ENCODE data around the gene TTC39C. TPM values are rescaled to one million over a fixed set of nuclear protein-coding genes. Genes with fewer than 3 reads are reported as not detected.
"Not testable (repeated sequence)": the region's sequence is repeated elsewhere in the genome, so short reads cannot be mapped to it uniquely, and the experiment has no call there.

Gene TTC39C
- total and polyA plus RNA-seq, 5 experiments from 2014 or later: 36.5 to 83.3 (median 60.6) TPM

DNA sequence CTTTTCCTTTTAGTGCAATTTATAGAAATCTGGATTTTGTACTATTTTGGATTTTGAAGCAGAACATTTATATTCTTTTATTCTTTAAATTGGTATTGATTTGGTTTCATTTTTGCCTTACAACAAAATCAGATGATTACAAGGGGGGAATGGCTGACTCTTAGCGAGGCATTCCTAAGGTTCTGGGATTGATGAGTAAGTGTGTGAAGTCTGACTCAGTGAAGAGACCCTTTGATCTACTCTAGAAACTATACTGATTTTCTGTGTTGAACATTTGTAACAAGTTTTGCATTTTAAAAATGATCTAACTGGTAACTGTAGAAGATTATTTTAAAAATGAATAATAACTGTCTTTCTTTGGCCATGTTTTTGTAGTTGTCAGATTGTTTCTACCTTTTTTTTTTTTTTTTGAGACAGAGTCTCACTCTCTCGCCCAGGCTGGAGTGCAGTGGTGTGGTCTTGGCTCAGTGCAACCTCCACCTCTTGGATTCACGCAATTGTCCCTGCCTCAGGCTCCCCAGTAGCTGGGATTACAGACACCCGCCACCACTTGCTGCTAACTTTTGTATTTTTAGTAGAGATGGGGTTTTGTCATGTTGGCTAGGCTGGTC lies 48.7 kb downstream of the TTC39C start:
- POLR2A ChIA-PET: interaction anchor here (2.2 kb wide), 1 partner anchor 9 kb away, joined by 5 read pairs; no protein-coding TSS in a partner anchor
- H3K27ac Mint-ChIP-seq: peak overlapping the region in 2 of 10 donors; percentile 18 to 32

GRCh38 chr18:24064391-24065100 lies 50.0 kb downstream of the TTC39C start:
- Mint-ChIP-seq H3K4me1 (peaks cover 27 to 70% (median 63%) of the 10 kb centered on the region in 4 donors), H3K9me3 (no peaks in the 10 kb centered on the region), H3K36me3 (peaks cover 4 to 46% (median 16%) of the 10 kb centered on the region in 3 donors), H3K27ac (peak overlapping the region in 4 of 10 donors; percentile 3 to 62 (median 38)), H3K4me3 (peak overlapping the region in 1 of 10 donors; percentile 4), H3K27me3 (no peaks in the 10 kb centered on the region)
- DNase-seq (no peak), ATAC-seq (no peak)
- POLR2A ChIA-PET: interaction anchor here (0.9 kb wide), 1 partner anchor 72 kb away, joined by 3 read pairs; no protein-coding TSS in a partner anchor

More for the DNA sequence above, 48.7 kb downstream of the TTC39C start:
- H3K4me1 Mint-ChIP-seq: peaks cover 28 to 64% (median 59%) of the 10 kb centered on the region in 4 donors
- H3K9me3 Mint-ChIP-seq: no peaks in the 10 kb centered on the region
- no peaks in the 10 kb centered on the region for H3K27me3 Mint-ChIP-seq
- DNase-seq (no peak), ATAC-seq (no peak)
- H3K36me3 Mint-ChIP-seq: peaks cover 4 to 39% (median 16%) of the 10 kb centered on the region in 3 donors
- peak overlapping the region in 1 of 10 donors; percentile 6 for H3K4me3 Mint-ChIP-seq

GRCh38 chr18:24065906-24066305 lies 51.4 kb downstream of the TTC39C start:
- no peaks in the 10 kb centered on the region for H3K9me3 Mint-ChIP-seq
- POLR2A ChIA-PET: no interaction called here
- no peak for DNase-seq
- no peaks in the 10 kb centered on the region for H3K27me3 Mint-ChIP-seq
- peaks cover 25 to 62% (median 62%) of the 10 kb centered on the region in 4 donors for H3K4me1 Mint-ChIP-seq
- no peak overlapping the region for H3K4me3 Mint-ChIP-seq
- peaks cover 4 to 54% (median 20%) of the 10 kb centered on the region in 3 donors for H3K36me3 Mint-ChIP-seq
- ATAC-seq: no peak
- H3K27ac Mint-ChIP-seq: peak overlapping the region in 2 of 10 donors; percentile 14 to 20

- no peak overlapping the region for H3K4me3 Mint-ChIP-seq
Observed at GRCh38 chr18:24068945-24069693, 54.6 kb downstream of the TTC39C start.

DNA sequence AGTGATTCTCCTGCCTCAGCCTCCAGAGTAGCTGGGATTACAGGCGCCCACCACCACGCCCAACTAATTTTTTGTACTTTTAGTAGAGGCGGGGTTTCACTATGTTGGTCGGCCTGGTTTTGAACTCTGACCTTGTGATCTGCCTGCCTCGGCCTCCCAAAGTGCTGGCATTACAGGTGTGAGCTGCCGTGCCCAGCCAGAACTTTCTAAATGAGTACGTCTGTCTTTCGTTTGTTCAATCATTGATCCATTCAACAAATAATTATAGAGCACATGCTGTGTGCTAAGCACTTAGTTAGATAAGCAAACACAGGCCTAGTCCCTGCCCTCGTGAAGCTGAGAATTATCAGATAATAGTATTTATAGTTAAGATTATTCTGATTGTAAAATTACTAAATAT lies 56.5 kb downstream of the TTC39C start:
- peaks cover 13 to 80% (median 33%) of the 10 kb centered on the region in 3 donors for H3K36me3 Mint-ChIP-seq
- POLR2A ChIA-PET: interaction anchor here (1.2 kb wide), 1 partner anchor 9 kb away, joined by 5 read pairs; no protein-coding TSS in a partner anchor
- DNase-seq (no peak), ATAC-seq (no peak)
- H3K27ac Mint-ChIP-seq: peak overlapping the region in 1 of 10 donors; percentile 57
- H3K9me3 Mint-ChIP-seq: peaks cover 0 to 3% (median 0%) of the 10 kb centered on the region in 9 donors
- H3K27me3 Mint-ChIP-seq: no peaks in the 10 kb centered on the region
- no peak overlapping the region for H3K4me3 Mint-ChIP-seq
- H3K4me1 Mint-ChIP-seq: peaks cover 16 to 42% (median 29%) of the 10 kb centered on the region in 4 donors

More at GRCh38 chr18:24068945-24069693, 54.6 kb downstream of the TTC39C start:
- peaks cover 8 to 84% (median 30%) of the 10 kb centered on the region in 3 donors for H3K36me3 Mint-ChIP-seq
- ATAC-seq (peak in 1 of 2 donors; percentile 35), DNase-seq (no peak)
- POLR2A ChIA-PET: no interaction called here
- H3K4me1 Mint-ChIP-seq: peaks cover 20 to 48% (median 35%) of the 10 kb centered on the region in 4 donors
- H3K9me3 Mint-ChIP-seq: no peaks in the 10 kb centered on the region
- H3K27me3 Mint-ChIP-seq: no peaks in the 10 kb centered on the region
- peak overlapping the region in 2 of 10 donors; percentile 55 to 61 for H3K27ac Mint-ChIP-seq

GRCh38 chr18:24071779-24072178 lies 57.2 kb downstream of the TTC39C start:
- H3K4me3 Mint-ChIP-seq: no peak overlapping the region
- no peak for ATAC-seq
- no peak for DNase-seq
- POLR2A ChIA-PET: interaction anchor here (1.2 kb wide), 1 partner anchor 10 kb away, joined by 5 read pairs; no protein-coding TSS in a partner anchor
- peaks cover 13 to 77% (median 29%) of the 10 kb centered on the region in 3 donors for H3K36me3 Mint-ChIP-seq
- peaks cover 21 to 44% (median 36%) of the 10 kb centered on the region in 4 donors for H3K4me1 Mint-ChIP-seq
- H3K27ac Mint-ChIP-seq: no peak overlapping the region
- H3K27me3 Mint-ChIP-seq: no peaks in the 10 kb centered on the region
- peaks cover 0 to 3% (median 0%) of the 10 kb centered on the region in 9 donors for H3K9me3 Mint-ChIP-seq

DNA sequence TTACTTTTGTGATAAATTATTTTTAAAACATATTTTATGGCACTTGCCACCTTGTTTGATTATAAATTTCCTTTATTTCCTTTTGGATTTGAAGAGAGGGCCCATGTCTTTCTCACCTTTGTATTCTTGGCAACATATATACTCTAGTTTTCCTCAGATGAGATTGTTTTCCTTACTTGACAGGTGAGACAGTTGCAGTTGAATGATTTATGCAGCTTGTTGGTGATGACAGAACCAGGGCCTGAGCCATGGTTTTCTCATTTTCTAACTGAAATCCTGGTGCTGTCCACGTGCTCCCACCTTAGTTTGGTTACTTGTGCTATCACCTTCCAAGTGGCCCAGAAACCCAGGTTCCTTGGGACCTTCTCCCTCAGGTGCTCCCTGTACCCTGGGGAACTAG lies 58.2 kb downstream of the TTC39C start:
- POLR2A ChIA-PET: interaction anchor here (0.7 kb wide), 1 partner anchor 558 kb away, joined by 6 read pairs; no protein-coding TSS in a partner anchor
- no peak for DNase-seq
- Mint-ChIP-seq H3K27me3 (no peaks in the 10 kb centered on the region), H3K27ac (peak overlapping the region in 5 of 10 donors; percentile 16 to 59 (median 25)), H3K36me3 (peaks cover 11 to 73% (median 27%) of the 10 kb centered on the region in 3 donors), H3K9me3 (peaks cover 0 to 3% (median 0%) of the 10 kb centered on the region in 9 donors), H3K4me1 (peaks cover 19 to 44% (median 41%) of the 10 kb centered on the region in 4 donors), H3K4me3 (no peak overlapping the region)
- no peak for ATAC-seq

GRCh38 chr18:24073791-24074190 lies 59.2 kb downstream of the TTC39C start:
- Mint-ChIP-seq H3K36me3 (peaks cover 9 to 73% (median 25%) of the 10 kb centered on the region in 3 donors), H3K4me3 (no peak overlapping the region), H3K9me3 (peaks cover 0 to 3% (median 0%) of the 10 kb centered on the region in 9 donors), H3K27me3 (no peaks in the 10 kb centered on the region), H3K4me1 (peaks cover 19 to 45% (median 39%) of the 10 kb centered on the region in 4 donors), H3K27ac (peak overlapping the region in 3 of 10 donors; percentile 38 to 59 (median 40))
- POLR2A ChIA-PET: no interaction called here
- ATAC-seq (no peak), DNase-seq (no peak)

DNA sequence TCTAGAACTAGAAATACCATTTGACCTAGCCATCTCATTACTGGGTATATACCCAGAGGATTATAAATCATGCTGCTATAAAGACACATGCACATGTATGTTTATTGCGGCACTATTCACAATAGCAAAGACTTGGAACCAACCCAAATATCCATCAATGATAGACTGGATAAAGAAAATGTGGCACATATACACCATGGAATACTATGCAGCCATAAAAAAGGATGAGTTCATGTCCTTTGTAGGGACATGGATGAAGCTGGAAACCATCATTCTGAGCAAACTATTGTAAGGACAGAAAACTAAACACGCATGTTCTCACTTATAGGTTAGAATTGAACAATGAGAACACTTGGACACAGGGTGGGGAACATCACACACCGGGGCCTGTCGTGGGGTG lies 60.2 kb downstream of the TTC39C start:
- H3K27ac Mint-ChIP-seq: peak overlapping the region in 2 of 10 donors; percentile 8 to 71
- not testable (repeated sequence) for H3K27me3 Mint-ChIP-seq, H3K9me3 Mint-ChIP-seq, ATAC-seq, H3K4me3 Mint-ChIP-seq, DNase-seq
- H3K36me3 Mint-ChIP-seq: peaks cover 9 to 72% (median 28%) of the 10 kb centered on the region in 3 donors
- POLR2A ChIA-PET: interaction anchor here (0.7 kb wide), 1 partner anchor 425 kb away, joined by 5 read pairs; no protein-coding TSS in a partner anchor
- H3K4me1 Mint-ChIP-seq: peaks cover 16 to 39% (median 35%) of the 10 kb centered on the region in 4 donors

DNA sequence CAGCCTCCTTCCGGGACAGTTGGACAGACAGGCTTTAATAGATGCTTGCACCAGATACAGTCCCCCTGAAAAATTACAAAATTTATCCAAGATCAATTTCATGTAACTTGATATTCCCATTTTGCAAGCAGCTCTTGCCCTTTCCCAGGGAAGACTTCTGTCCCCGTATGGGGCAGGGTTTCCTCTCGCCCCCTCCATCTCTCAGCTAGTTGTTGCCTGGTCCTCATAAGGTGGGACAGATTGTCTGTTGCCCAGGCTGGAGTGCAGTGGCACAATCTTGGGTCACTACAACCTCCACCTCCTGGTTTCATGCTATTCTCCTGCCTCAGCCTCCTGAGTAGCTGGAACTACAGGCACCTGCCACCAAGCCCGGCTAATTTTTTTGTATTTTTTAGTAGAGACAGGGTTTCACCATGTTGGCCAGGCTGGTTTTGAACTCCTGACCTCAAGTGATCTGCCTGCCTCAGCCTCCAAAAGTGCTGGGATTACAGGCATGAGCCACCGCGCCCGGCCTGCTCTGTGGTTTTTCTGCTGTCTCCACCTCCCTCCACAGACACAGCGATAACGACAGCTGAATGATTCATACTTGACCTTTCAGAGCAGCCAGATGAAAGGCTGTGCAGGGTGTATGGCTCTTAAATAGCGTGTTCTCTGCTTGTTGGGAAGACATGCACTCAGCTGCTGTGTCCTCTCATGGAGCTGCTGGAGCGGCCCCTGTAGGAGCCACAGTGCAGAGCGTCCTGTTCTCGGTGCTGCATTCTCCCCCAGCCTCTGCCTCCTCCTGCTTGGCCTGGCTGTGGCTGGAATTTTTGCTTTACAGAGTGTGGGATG lies 61.4 kb downstream of the TTC39C start:
- peak overlapping the region; percentile 63 to 88 (median 78) for H3K27ac Mint-ChIP-seq
- peaks cover 19 to 48% (median 41%) of the 10 kb centered on the region in 4 donors for H3K4me1 Mint-ChIP-seq
- DNase-seq (peak in 7 of 10 donors; percentile 3 to 78 (median 11)), ATAC-seq (peak; percentile 28 to 92)
- no peaks in the 10 kb centered on the region for H3K27me3 Mint-ChIP-seq
- peaks cover 9 to 69% (median 25%) of the 10 kb centered on the region in 3 donors for H3K36me3 Mint-ChIP-seq
- POLR2A ChIA-PET: interaction anchor here (0.5 to 1.2 kb wide), 6 partner anchors 13 to 426 kb away, joined by 3 to 5 read pairs (median 4); partner anchors contain the start of gene TTC39C
- peak overlapping the region in 7 of 10 donors; percentile 2 to 73 (median 25) for H3K4me3 Mint-ChIP-seq
- peaks cover 0 to 3% (median 0%) of the 10 kb centered on the region in 9 donors for H3K9me3 Mint-ChIP-seq

- Mint-ChIP-seq H3K27ac (peak overlapping the region in 8 of 10 donors; percentile 11 to 88 (median 78)), H3K36me3 (peaks cover 9 to 64% (median 25%) of the 10 kb centered on the region in 3 donors), H3K9me3 (peaks cover 0 to 3% (median 0%) of the 10 kb centered on the region in 9 donors), H3K4me3 (peak overlapping the region in 1 of 10 donors; percentile 19), H3K4me1 (peaks cover 19 to 49% (median 47%) of the 10 kb centered on the region in 4 donors), H3K27me3 (no peaks in the 10 kb centered on the region)
- DNase-seq (no peak), ATAC-seq (no peak)
- POLR2A ChIA-PET: interaction anchor here (1.2 kb wide), 1 partner anchor 111 kb away, joined by 3 read pairs; no protein-coding TSS in a partner anchor
Observed at GRCh38 chr18:24076950-24077349, 62.4 kb downstream of the TTC39C start.
